Measurements from ENCODE around the gene SPATA25.

DNA sequence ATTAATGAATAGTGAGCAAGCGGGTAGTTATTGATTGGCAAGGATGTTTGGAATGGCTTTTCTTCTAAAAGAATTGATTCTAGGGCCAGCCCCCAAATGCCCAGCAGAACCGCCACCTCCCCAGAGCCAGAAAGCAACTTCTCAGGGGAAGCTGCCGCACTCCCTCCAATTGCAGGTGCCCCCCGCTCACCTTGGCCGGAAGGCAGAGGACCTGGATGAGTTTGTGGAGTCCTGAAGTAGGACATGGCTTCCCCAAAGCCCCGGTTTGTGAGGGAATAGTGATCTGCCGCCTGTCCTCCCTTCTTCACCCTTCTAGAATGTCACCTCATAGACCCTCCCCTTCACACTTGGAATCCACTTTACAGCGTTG, at the start of gene SPATA25:
- TF ChIP-seq CTCF (IDR thresholded peaks at IDR 0.05; ENCODE audit: low read depth, low read length, missing input control) (no peak), HNF4G (IDR thresholded peaks at IDR 0.05) (no peak), EGR1 (IDR thresholded peaks at IDR 0.05; ENCODE audit: low read depth in 2 of 2) (no peak)
- TF ChIP-seq, protein P1, sequence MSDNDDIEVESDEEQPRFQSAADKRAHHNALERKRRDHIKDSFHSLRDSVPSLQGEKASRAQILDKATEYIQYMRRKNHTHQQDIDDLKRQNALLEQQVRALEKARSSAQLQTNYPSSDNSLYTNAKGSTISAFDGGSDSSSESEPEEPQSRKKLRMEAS (IDR thresholded peaks at IDR 0.05): no peak
- TF ChIP-seq, protein P2, sequence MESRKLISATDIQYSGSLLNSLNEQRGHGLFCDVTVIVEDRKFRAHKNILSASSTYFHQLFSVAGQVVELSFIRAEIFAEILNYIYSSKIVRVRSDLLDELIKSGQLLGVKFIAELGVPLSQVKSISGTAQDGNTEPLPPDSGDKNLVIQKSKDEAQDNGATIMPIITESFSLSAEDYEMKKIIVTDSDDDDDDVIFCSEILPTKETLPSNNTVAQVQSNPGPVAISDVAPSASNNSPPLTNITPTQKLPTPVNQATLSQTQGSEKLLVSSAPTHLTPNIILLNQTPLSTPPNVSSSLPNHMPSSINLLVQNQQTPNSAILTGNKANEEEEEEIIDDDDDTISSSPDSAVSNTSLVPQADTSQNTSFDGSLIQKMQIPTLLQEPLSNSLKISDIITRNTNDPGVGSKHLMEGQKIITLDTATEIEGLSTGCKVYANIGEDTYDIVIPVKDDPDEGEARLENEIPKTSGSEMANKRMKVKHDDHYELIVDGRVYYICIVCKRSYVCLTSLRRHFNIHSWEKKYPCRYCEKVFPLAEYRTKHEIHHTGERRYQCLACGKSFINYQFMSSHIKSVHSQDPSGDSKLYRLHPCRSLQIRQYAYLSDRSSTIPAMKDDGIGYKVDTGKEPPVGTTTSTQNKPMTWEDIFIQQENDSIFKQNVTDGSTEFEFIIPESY (IDR thresholded peaks at IDR 0.05): no peak

Data from liver (tissue), 3 donors.